Cardiac fibroblast (primary cell): ENCODE results near the gene GALT.

ENCODE experiments used
- DNase-seq, 2 donors: peaks; one replicate each; pipeline versions ENCODE4 v3.0.0 to v3.0.0-alpha.2; 2010; ENCODE audit warnings: low read depth in 2 of 2
- H3K4me3 ChIP-seq, 2 donors: replicated peaks in 1 of 2; 1 replicate in 1 of 2; 2 replicates in 1 of 2; pipeline ENCODE4 v1.5.1; 2011; ENCODE audit warnings: low read depth in 2 of 2, low read length in 2 of 2, mild to moderate bottlenecking in 2 of 2, moderate library complexity in 1 of 2
- TF ChIP-seq, protein P1 (sequence below): IDR thresholded peaks from one replicate; pipeline ENCODE4 v1.5.1; 2011; ENCODE audit warnings: low read depth, mild to moderate bottlenecking, low read length, inconsistent platforms

GALT gene

DNA sequence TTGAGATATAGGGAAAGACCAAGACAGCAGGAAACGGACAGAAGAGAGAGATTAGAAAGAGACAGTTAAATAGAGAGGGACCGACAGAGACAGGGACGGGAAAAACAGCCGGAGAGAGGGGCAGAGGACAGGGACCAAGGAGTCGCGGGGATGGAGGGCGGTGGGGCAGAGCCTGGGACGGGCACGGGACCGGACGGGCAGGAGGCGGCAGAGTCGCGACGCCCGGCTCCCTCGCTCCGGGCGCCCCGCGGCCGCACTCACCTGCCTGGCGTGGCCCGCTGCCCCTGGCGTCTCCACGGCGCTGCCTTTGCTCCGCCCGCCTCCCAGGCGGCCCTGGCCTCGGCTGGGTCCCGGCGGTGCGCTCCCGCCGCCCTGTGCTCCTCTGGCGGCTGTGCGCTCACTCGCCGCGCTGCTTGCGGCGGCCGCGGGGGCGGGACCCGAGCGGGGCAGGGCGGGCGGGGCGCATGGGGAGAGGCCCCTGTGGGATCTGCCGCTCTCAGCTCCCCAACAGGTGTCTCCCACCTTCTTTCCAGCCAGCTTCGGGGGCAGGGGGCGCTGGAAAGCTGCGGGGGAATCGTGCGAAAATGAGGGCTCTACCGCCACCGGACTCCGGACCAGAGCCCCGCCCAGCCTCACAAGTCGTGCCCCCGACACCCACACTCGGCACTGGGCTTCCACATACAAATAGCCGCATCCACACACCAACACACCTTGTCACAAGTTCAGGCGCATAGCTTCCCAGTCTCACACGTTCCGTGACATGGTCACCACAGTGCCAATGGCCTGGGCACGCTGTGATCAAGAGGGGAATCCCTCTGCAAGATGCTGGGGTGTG, 17.6 kb upstream of the GALT start, which contains the start of gene ARID3C:
ARID3C (minus strand) TSS at position 411 of the 835 bp plus-strand sequence. CDS start 1,052 bp downstream, outside the sequence.
- DNase-seq = no peak
- H3K4me3 ChIP-seq = peak within 1 kb of the TSS; percentile 42 to 46
- TF ChIP-seq, protein P1, sequence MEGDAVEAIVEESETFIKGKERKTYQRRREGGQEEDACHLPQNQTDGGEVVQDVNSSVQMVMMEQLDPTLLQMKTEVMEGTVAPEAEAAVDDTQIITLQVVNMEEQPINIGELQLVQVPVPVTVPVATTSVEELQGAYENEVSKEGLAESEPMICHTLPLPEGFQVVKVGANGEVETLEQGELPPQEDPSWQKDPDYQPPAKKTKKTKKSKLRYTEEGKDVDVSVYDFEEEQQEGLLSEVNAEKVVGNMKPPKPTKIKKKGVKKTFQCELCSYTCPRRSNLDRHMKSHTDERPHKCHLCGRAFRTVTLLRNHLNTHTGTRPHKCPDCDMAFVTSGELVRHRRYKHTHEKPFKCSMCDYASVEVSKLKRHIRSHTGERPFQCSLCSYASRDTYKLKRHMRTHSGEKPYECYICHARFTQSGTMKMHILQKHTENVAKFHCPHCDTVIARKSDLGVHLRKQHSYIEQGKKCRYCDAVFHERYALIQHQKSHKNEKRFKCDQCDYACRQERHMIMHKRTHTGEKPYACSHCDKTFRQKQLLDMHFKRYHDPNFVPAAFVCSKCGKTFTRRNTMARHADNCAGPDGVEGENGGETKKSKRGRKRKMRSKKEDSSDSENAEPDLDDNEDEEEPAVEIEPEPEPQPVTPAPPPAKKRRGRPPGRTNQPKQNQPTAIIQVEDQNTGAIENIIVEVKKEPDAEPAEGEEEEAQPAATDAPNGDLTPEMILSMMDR = no peak

DNA sequence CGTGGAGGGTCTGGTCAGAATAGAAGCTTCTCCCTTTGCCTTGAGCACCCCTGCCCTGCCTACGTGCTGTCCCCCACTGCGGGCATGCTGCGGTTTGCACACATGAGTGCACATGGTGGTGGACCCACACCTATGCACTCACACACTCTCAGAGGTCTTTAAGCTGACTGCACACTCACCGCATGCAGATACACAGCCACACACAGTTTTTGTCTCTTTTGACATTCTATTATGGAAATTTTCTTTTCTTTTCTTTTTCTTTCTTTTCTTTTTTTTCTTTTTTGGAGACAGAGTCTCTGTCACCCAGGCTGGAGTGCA, 17.0 kb upstream of the GALT start:
- DNase-seq = no peak
- TF ChIP-seq, protein P1 = no peak
- no peak overlapping the region for H3K4me3 ChIP-seq

DNA sequence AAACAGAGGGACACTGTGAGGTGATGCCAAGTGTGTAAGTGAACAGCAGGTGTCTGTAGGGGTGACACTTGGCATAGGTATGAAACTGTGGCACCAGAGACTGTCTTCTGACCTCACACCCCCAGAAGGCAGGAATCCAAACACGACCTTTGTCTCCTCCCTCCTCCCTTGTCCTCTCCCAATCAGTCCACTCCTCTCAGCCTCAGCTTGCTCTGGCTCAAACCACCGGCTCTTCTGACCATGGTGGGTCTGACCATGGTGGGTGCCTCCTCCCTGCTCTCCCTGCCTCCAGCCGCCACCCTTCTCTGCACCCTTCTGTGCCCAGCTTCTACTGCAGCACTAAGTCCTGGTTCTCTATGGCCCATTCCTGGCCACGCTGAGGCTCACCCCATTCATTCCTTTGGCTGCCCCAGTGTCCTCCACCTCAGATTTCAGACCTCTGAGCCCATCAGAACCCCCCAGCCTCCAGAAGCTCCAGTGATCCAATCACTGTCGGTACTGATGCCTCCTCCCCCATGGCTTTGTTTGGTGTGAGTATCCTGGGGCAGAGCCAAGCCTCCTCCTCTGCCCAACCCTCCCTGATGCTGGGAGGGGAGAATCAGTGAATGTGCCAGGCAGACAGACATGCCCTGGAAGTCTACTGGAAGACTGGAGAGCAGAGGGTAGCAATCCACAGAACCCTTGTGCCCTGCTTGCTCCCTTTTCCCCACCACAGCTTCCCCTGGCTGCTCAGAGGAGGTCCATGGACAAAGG, 15.9 kb upstream of the GALT start:
- TF ChIP-seq, protein P1 = no peak
- no peak for DNase-seq
- no peak overlapping the region for H3K4me3 ChIP-seq

DNA sequence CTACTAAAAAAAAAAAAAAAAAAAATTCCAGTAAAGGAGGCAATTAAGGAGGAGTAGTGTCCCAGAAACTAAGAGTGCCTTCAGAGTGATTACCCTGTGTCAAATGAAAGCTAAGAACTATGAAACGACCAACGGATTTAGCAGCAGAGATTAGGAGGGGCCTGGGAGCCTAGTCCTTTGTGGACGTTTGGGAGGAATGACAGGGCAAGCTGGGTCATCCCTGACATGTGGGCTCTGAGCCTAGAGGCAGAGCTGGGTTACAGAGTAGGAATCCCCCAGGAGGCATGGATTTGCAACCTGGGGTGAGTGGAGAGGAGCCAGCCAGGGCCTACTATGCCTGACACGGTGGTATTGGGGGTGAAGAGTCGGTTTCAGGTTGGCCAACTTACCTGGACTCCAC, 13.3 kb upstream of the GALT start:
- no peak overlapping the region for H3K4me3 ChIP-seq
- no peak for DNase-seq
- TF ChIP-seq, protein P1 = no peak

DNA sequence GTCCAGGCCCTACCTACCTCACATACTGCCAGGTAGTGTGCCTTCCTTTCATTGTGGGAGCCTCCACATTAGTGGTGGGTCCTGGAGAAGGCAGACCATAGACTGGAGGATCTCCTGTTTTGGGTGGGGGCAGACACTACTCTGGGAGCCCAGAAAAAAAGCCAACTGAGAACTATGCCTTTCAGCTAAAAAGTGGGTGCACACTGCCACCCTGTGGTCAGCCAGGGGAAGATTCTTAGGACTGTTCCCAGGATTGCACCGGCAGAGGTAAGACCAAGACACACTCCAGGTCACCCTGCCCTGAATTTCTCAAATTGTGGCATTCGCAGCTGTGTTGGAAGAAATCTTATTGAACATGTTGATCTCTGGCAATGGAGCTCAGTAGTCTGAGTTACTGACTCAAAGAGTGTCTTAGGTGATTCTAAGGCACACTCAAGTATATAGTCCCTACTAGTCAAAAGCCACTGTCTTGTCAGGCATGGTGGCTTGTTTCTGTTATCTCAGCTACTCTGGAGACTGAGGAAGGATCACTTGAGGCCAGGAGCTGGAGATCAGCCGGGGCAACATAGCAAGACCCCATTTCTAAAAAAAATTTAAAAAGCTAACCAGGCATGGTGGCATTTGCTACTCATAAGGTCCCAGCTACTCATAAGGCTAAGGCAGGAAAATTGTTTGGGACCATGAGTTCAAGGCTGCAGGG, 12.5 kb upstream of the GALT start:
- TF ChIP-seq, protein P1 = peak; percentile 82
- no peak overlapping the region for H3K4me3 ChIP-seq
- DNase-seq = peak; percentile 69 to 75

DNA sequence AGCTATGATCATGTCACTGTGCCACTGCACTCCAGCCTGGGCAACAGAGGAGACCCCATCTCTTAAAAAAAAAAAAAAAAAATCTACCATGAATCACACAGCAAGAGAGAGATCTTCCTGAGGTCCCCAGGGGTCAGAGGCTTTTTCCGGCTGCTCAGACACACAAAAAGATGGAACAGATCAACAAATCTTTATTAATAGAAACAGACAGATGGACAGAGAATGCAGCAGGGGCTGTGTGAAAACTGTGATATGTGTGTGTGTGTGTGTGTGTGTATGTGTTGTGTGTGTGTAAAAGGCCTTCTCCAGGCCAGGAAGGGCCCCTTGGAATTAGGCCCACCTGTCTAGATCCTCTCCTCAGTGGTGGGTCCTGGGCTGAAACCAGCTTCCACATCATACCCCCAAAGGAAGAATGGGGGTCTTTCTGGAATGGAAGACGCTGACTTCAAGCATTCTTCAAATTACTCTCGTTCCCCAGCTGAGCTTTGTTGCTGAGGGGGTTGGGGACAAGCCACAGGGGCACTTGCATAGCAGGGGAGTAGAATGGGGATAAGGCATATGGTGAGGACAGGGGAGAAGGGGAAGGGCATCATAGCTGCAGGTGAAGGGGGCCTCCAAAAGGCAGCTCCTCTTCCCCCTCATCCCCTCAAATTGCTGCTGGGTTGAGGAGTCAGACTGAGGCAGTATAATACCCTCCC, 11.8 kb upstream of the GALT start:
- H3K4me3 ChIP-seq = no peak overlapping the region
- TF ChIP-seq, protein P1 = no peak
- DNase-seq = no peak
